Smooth muscle cell (in vitro differentiated cells): ENCODE measurements around the gene CDK10. TPM values are rescaled to one million over a fixed set of nuclear protein-coding genes. Genes with fewer than 3 reads are reported as not detected.

Experiments used
- DNase-seq: peaks from one replicate; lab custom pipeline; 2025; ENCODE audit not compliant: unreplicated experiment; lab: John Stamatoyannopoulos, UW
- H2AFZ ChIP-seq: fragments of 200-600 bp; sonication (generic); 2 replicates; pipeline ENCODE4 v1.6.0; 2016; ENCODE audit warnings: antibody characterized with exemption, low read depth, mild to moderate bottlenecking
- H3F3A ChIP-seq: fragments of 200-600 bp; sonication (generic); 2 replicates; pipeline ENCODE4 v1.6.0; 2017; ENCODE audit warnings: antibody characterized with exemption, low read depth
- H3K27ac ChIP-seq: fragments of 200-600 bp; sonication (generic); 2 replicates; pipeline ENCODE4 v1.5.1; 2016; ENCODE audit warnings: low read depth, mild to moderate bottlenecking
- H3K27me3 ChIP-seq: fragments of 200-600 bp; sonication (generic); 2 replicates; pipeline ENCODE4 v1.6.1; 2016; ENCODE audit warnings: low read depth, mild to moderate bottlenecking
- H3K36me3 ChIP-seq: fragments of 200-600 bp; sonication (generic); 2 replicates; pipeline ENCODE4 v1.5.1; 2016; ENCODE audit warnings: low read depth
- H3K4me1 ChIP-seq: fragments of 200-600 bp; sonication (generic); 2 replicates; pipeline ENCODE4 v1.5.1; 2016; ENCODE audit warnings: low read depth
- H3K4me2 ChIP-seq: fragments of 200-600 bp; sonication (generic); 2 replicates; pipeline ENCODE4 v1.6.0; 2016; ENCODE audit warnings: mild to moderate bottlenecking
- H3K4me3 ChIP-seq: fragments of 200-600 bp; sonication (generic); 2 replicates; pipeline ENCODE4 v1.5.1; 2016; ENCODE audit warnings: mild to moderate bottlenecking
- H3K79me2 ChIP-seq: fragments of 200-600 bp; sonication (generic); 2 replicates; pipeline ENCODE4 v1.6.0; 2016; ENCODE audit warnings: low read depth, mild to moderate bottlenecking
- H3K9ac ChIP-seq: fragments of 200-600 bp; sonication (generic); 2 replicates; pipeline ENCODE4 v1.6.0; 2016; ENCODE audit warnings: low read depth
- H3K9me3 ChIP-seq: fragments of 200-600 bp; sonication (generic); replicated peaks from 2 replicates; pipeline ENCODE4 v1.5.1; 2016; ENCODE audit warnings: low read depth
- H4K20me1 ChIP-seq: fragments of 200-600 bp; sonication (generic); 2 replicates; pipeline ENCODE4 v1.6.0; 2016; ENCODE audit warnings: low read depth
- WGBS: methylation state at CpG from one replicate; pipeline ENCODE4 v1.1.7; 2016; ENCODE audit warnings: low lambda C conversion rate; 5-methylcytosine and 5-hydroxymethylcytosine counted together
- polyA plus RNA-seq: library from polyadenylated mRNA; unstranded; fragments of >200 nt; fragmentation: Nextera tagmentation; extraction: Ambion mirVana; gene quantifications from 2 replicates; pipeline ENCODE4 v1.2.1, GENCODE V29; 2016
- total RNA-seq: library from RNA; depleted of rRNA; stranded (reverse); fragments of >200 nt; gene quantifications from 2 replicates; pipeline ENCODE4 v1.2.3, GENCODE V29; 2014
- TF ChIP-seq, protein P1 (sequence below): fragments of 200-600 bp; sonication (generic); IDR thresholded peaks from 2 replicates; pipeline ENCODE4 v1.5.1; 2017; ENCODE audit warnings: borderline replicate concordance, mild to moderate bottlenecking, antibody characterized with exemption; ENCODE audit not compliant: insufficient read depth, poor library complexity, severe bottlenecking

Gene CDK10
- total and polyA plus RNA-seq, 2 experiments from 2014 or later: 24.4 to 77.0 TPM

DNA sequence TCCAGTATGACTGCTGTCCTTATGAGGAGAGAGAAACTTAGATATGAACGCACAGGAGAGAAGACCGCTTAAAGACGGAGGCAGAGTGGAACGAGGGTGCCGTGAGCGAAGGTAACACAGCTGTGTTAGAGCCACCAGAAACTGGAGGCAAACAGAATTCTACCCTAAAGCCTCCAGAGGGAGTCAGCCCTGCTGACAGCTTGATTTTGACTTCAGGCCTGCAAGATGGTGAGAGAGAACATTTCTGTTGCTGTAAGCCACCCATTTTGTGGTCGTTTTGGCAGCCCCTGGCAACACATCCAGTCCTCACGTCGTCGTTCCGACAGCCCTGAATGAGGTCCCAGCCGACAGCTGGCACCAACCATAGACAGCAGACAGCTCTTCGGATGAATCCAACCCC, 17.8 kb downstream of the CDK10 start:
- H3K4me2 ChIP-seq: no peak overlapping the region
- H3K9me3 ChIP-seq: no peaks in the 10 kb centered on the region
- H3K27me3 ChIP-seq: no peaks in the 10 kb centered on the region
- no peaks in the 10 kb centered on the region for H3K36me3 ChIP-seq
- H4K20me1 ChIP-seq: peaks cover 13% of the 10 kb centered on the region
- H3F3A ChIP-seq: no peaks in the 10 kb centered on the region
- H3K27ac ChIP-seq: no peak overlapping the region
- DNase-seq: no peak
- H2AFZ ChIP-seq: no peak overlapping the region
- no peak overlapping the region for H3K9ac ChIP-seq
- WGBS: 89% methylated on average over 13 of the region's 13 CpGs
- H3K79me2 ChIP-seq: no peaks in the 10 kb centered on the region
- H3K4me3 ChIP-seq: no peak overlapping the region
- H3K4me1 ChIP-seq: peaks cover 12% of the 10 kb centered on the region
- TF ChIP-seq, protein P1, sequence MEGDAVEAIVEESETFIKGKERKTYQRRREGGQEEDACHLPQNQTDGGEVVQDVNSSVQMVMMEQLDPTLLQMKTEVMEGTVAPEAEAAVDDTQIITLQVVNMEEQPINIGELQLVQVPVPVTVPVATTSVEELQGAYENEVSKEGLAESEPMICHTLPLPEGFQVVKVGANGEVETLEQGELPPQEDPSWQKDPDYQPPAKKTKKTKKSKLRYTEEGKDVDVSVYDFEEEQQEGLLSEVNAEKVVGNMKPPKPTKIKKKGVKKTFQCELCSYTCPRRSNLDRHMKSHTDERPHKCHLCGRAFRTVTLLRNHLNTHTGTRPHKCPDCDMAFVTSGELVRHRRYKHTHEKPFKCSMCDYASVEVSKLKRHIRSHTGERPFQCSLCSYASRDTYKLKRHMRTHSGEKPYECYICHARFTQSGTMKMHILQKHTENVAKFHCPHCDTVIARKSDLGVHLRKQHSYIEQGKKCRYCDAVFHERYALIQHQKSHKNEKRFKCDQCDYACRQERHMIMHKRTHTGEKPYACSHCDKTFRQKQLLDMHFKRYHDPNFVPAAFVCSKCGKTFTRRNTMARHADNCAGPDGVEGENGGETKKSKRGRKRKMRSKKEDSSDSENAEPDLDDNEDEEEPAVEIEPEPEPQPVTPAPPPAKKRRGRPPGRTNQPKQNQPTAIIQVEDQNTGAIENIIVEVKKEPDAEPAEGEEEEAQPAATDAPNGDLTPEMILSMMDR: no peak

DNA sequence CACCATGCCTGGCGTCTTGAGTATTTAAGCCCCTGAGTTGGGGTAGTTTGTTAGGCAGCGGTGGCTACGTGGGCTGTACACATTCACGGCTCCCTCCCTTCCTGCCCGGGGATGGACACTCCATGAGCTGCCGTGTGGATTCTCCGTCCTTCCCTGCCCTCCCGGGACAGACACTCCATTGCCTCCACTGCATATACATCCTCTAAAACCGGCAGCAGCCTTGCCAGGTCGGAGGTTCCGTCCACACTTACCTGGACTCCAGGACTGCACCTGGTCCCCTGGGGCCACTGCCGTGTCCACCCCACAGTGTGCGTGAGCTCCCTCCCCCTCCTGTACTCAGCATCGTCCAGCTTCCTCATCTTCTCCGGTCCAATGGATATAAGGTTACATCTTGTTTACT, 18.5 kb downstream of the CDK10 start:
- Histone ChIP-seq H4K20me1 (peaks cover 6% of the 10 kb centered on the region), H3K4me1 (peaks cover 7% of the 10 kb centered on the region), H2AFZ (no peak overlapping the region), H3K27me3 (no peaks in the 10 kb centered on the region), H3F3A (no peaks in the 10 kb centered on the region), H3K36me3 (no peaks in the 10 kb centered on the region), H3K9me3 (no peaks in the 10 kb centered on the region), H3K27ac (no peak overlapping the region), H3K4me2 (no peak overlapping the region), H3K79me2 (no peaks in the 10 kb centered on the region), H3K9ac (no peak overlapping the region), H3K4me3 (no peak overlapping the region)
- TF ChIP-seq, protein P1: no peak
- 94% methylated on average over 15 of the region's 15 CpGs for WGBS
- DNase-seq: no peak

DNA sequence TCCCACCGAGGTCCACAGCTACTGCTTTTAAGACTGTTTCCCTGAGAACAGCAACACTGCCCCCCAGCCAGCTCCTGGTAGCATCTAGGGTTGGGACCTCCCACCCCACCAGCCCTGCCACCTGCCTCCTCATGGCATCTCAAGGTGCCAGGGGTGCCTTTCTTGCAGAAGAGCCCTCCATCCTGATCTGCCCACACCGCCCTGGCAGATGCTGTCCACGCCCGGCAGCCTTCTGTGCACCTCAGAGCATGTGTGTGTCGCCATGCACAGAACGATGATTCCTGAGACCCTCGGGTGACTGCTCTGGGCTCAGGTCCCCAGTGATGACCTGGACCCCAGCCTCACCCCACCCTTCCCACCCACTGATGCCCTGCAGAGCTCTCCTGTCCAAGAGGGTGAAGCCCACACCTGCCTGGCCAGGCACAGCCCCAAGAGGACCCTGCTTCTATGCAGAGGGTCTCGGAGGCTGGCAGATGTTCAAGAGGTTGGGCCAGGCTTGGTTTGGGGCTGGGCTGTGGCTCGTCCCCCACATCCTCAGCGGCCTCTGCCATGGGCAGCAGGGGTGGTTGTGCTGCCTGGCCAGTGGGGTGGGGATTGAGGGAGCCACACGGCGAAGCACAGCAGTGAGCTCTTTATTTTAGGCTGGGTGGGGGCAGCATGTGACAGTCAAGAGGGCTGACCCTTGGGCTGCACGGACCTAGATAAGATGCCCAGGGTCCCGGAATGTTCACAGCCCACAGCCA, 20.2 kb downstream of the CDK10 start:
- no peak overlapping the region for H2AFZ ChIP-seq
- H3K36me3 ChIP-seq: no peaks in the 10 kb centered on the region
- no peak overlapping the region for H3K4me3 ChIP-seq
- no peaks in the 10 kb centered on the region for H3K79me2 ChIP-seq
- no peak for DNase-seq
- H3K4me1 ChIP-seq: no peaks in the 10 kb centered on the region
- no peak overlapping the region for H3K4me2 ChIP-seq
- 95% methylated on average over 13 of the region's 14 CpGs for WGBS
- H3F3A ChIP-seq: no peaks in the 10 kb centered on the region
- no peaks in the 10 kb centered on the region for H3K9me3 ChIP-seq
- H4K20me1 ChIP-seq: no peaks in the 10 kb centered on the region
- no peaks in the 10 kb centered on the region for H3K27me3 ChIP-seq
- no peak overlapping the region for H3K9ac ChIP-seq
- H3K27ac ChIP-seq: no peak overlapping the region
- TF ChIP-seq, protein P1: no peak

DNA sequence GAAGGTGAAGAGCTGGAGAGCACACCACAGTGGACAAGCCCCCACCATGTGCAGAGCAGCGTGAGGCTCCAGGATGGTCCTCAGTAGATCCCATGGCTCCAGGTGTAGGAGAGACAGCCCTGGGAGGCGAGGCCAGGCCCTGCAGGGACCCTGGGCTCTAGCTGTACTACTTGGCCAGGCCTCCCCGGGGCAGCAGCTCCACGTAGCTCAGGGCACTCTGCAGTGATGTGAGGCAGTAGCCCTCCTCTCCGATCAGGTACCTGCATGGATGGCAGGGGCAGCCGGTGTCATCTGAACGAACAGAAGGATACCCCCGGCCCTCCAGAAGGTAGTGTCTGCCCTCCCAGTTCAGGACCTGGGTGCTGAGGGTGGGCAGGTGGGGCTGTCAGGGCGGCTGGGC, 21.2 kb downstream of the CDK10 start:
- H3K9ac ChIP-seq: no peak overlapping the region
- no peak for DNase-seq
- no peaks in the 10 kb centered on the region for H4K20me1 ChIP-seq

More for the DNA sequence above, 21.2 kb downstream of the CDK10 start:
- Histone ChIP-seq H3K4me3 (no peak overlapping the region), H3K4me1 (peaks cover 9% of the 10 kb centered on the region), H3K36me3 (no peaks in the 10 kb centered on the region), H3K27ac (no peak overlapping the region), H3K27me3 (no peaks in the 10 kb centered on the region), H3K4me2 (no peak overlapping the region), H2AFZ (no peak overlapping the region), H3K79me2 (no peaks in the 10 kb centered on the region), H3F3A (no peaks in the 10 kb centered on the region), H3K9me3 (no peaks in the 10 kb centered on the region)
- 93% methylated on average over 9 of the region's 9 CpGs for WGBS
- TF ChIP-seq, protein P1: no peak
